Measurements from ENCODE around the gene ITPRID1. TPM values are rescaled to one million over a fixed set of nuclear protein-coding genes. Genes with fewer than 3 reads are reported as not detected.

The ITPRID1 gene
- total RNA-seq, 4 donors from 2014 or later, result 0.49 TPM; not detected in 3

- Histone ChIP-seq H3K4me3 (no peak overlapping the region), H3K27me3 (no peaks in the 10 kb centered on the region), H3K4me1 (no peaks in the 10 kb centered on the region), H3K36me3 (no peaks in the 10 kb centered on the region), H3K9me3 (no peaks in the 10 kb centered on the region), H3K27ac (no peak overlapping the region)
- WGBS, 2 donors (ENCODE audit: low coverage in 1 of 2), result 64% methylated on average over 2 to 4 of the region's 5 CpGs
- ATAC-seq, result no peak
- TF ChIP-seq CTCF (IDR thresholded peaks at IDR 0.05) (no peak), POLR2AphosphoS5 (IDR thresholded peaks at IDR 0.05) (no peak), EP300 (IDR thresholded peaks at IDR 0.05) (no peak), POLR2A (IDR thresholded peaks at IDR 0.05) (no peak)
Measured at GRCh38 chr7:31602041-31602625, 88.2 kb downstream of the ITPRID1 start.

- no peaks in the 10 kb centered on the region for H3K27me3 ChIP-seq
- H3K27ac ChIP-seq, result no peak overlapping the region
- WGBS, 2 donors (ENCODE audit: low coverage in 1 of 2), result 38% methylated on average over 2 to 5 of the region's 5 CpGs
- H3K4me3 ChIP-seq, result no peak overlapping the region
- H3K36me3 ChIP-seq, result no peaks in the 10 kb centered on the region
- no peak for ATAC-seq
- H3K9me3 ChIP-seq, result no peaks in the 10 kb centered on the region
- H3K4me1 ChIP-seq, result no peaks in the 10 kb centered on the region
- no peak for TF ChIP-seq CTCF (IDR thresholded peaks at IDR 0.05)
- no peak for TF ChIP-seq POLR2A (IDR thresholded peaks at IDR 0.05)
- TF ChIP-seq POLR2AphosphoS5 (IDR thresholded peaks at IDR 0.05), result no peak
- no peak for TF ChIP-seq EP300 (IDR thresholded peaks at IDR 0.05)
Measured at GRCh38 chr7:31603046-31603445, 89.2 kb downstream of the ITPRID1 start.

DNA sequence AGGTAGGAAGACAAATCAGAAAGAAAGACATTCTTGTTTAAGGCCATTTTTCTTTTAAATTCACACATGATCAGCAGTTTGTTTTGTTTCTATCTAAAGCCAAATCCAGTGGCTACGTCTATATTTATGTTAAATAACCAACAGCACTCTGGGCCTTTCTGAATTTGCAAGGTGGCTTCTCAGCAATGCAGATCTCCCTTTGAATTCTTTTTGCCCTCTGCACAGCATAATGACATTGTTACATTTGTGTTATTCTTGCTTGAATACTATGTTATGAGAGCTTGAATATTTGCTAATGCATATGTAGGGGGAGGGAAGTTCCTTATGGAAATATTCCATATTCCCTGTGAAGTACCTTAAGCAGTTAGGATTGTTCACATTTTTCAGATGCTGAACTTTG, 99.7 kb downstream of the ITPRID1 start:
- WGBS, 2 donors (ENCODE audit: low coverage in 1 of 2), result 57 to 69% methylated on average over 1 of the region's 1 CpG
- no peak for ATAC-seq
- no peak for TF ChIP-seq POLR2A (IDR thresholded peaks at IDR 0.05)
- no peak for TF ChIP-seq EP300 (IDR thresholded peaks at IDR 0.05)
- TF ChIP-seq CTCF (IDR thresholded peaks at IDR 0.05), result no peak
- TF ChIP-seq POLR2AphosphoS5 (IDR thresholded peaks at IDR 0.05), result no peak
- Histone ChIP-seq H3K4me3 (no peak overlapping the region), H3K4me1 (no peaks in the 10 kb centered on the region), H3K27ac (no peak overlapping the region), H3K9me3 (no peaks in the 10 kb centered on the region), H3K36me3 (no peaks in the 10 kb centered on the region), H3K27me3 (no peaks in the 10 kb centered on the region)

- Histone ChIP-seq H3K9me3 (no peaks in the 10 kb centered on the region), H3K4me1 (peaks cover 0 to 4% (median 0%) of the 10 kb centered on the region in 3 donors), H3K4me3 (no peak overlapping the region), H3K36me3 (no peaks in the 10 kb centered on the region), H3K27ac (no peak overlapping the region), H3K27me3 (no peaks in the 10 kb centered on the region)
- TF ChIP-seq CTCF (IDR thresholded peaks at IDR 0.05) (no peak), POLR2AphosphoS5 (IDR thresholded peaks at IDR 0.05) (no peak), POLR2A (IDR thresholded peaks at IDR 0.05) (no peak), EP300 (IDR thresholded peaks at IDR 0.05) (no peak)
- WGBS, 2 donors (ENCODE audit: low coverage in 1 of 2), result 83% methylated on average over 1 of the region's 1 CpG; no CpG with 5 or more reads in 1 of the 2 donors
- ATAC-seq, result no peak
Measured at GRCh38 chr7:31633467-31633866, 119.6 kb downstream of the ITPRID1 start.

GRCh38 chr7:31633894-31634494, 120.1 kb downstream of the ITPRID1 start:
- no peak for ATAC-seq
- TF ChIP-seq POLR2A (IDR thresholded peaks at IDR 0.05) (no peak), CTCF (IDR thresholded peaks at IDR 0.05) (peak; percentile 10 to 66 (median 41)), EP300 (IDR thresholded peaks at IDR 0.05) (no peak), POLR2AphosphoS5 (IDR thresholded peaks at IDR 0.05) (no peak)
- WGBS, 2 donors (ENCODE audit: low coverage in 1 of 2), result 36 to 50% methylated on average over 2 of the region's 2 CpGs

More at GRCh38 chr7:31633894-31634494, 120.1 kb downstream of the ITPRID1 start:
- Histone ChIP-seq H3K36me3 (no peaks in the 10 kb centered on the region), H3K27ac (no peak overlapping the region), H3K4me3 (no peak overlapping the region), H3K9me3 (no peaks in the 10 kb centered on the region), H3K4me1 (peaks cover 0 to 4% (median 0%) of the 10 kb centered on the region in 3 donors), H3K27me3 (no peaks in the 10 kb centered on the region)

All from gastroesophageal sphincter (tissue), 4 donors.